ENCODE results near the gene CS. TPM values are rescaled to one million over a fixed set of nuclear protein-coding genes. Genes with fewer than 3 reads are reported as not detected.

The CS gene
- total RNA-seq, 1 donor from 2014 or later, result 269 TPM

DNA sequence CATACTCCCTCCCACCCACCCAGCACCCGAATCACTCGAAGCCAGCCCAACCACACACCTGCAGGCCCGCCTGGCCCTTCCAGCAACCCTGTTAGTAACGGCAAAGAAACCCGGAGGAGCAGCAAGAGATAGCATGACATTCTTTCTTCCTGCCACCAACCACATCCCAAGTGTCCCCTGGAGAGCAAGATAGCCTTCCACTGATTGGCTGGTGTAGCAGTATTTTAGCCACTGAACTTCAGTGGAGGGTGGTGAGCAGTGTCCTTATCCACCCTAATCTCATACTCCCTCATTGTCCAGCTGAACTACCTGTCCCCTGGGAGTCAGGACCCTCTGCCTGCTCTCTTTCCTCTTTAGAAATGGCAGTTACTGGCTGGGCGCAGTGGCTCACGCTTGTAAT is 71.0 kb downstream of the CS start:
- Mint-ChIP-seq H3K36me3 (ENCODE audit: low read depth) (peaks cover 15% of the 10 kb centered on the region), H3K27me3 (ENCODE audit: insufficient read depth) (no peaks in the 10 kb centered on the region), H3K4me1 (ENCODE audit: low read depth) (peaks cover 17% of the 10 kb centered on the region), H3K9me3 (no peaks in the 10 kb centered on the region), H3K27ac (no peak overlapping the region), H3K4me3 (no peak overlapping the region)
- DNase-seq (ENCODE audit: low spot score), result no peak
- intact Hi-C loops (cut with micrococcal nuclease), result no loop called here

DNA sequence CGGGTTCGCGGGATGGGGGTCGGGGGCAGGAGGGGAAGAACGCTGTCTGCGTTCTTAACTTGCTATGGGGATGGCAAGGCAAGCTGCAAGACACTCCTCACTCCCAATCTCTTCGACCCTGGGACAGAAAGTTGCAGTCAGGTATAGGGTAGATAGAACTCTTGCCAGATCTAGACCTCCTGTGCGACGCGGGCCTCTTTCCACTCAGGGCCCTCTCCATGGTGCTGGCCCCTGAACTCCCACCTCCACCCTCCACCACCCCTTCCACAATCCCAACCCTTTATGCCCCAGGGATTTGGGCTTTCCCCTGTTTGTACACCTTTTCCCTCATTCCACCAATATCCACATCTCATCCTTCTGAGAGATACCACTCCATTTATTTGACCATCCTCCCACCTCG is 75.2 kb downstream of the CS start:
- H3K27ac Mint-ChIP-seq, result peak overlapping the region; percentile 81
- no peak for DNase-seq (ENCODE audit: low spot score)
- peaks cover 16% of the 10 kb centered on the region for H3K36me3 Mint-ChIP-seq (ENCODE audit: low read depth)
- intact Hi-C loops (cut with micrococcal nuclease), result loop anchor here (1.0 to 5.0 kb wide), 9 partner anchors 19 to 408 kb away; partner anchors contain the start of genes ANKRD52, DGKA, ORMDL2 and RAB5B
- peak overlapping the region; percentile 99 for H3K4me3 Mint-ChIP-seq
- peaks cover 51% of the 10 kb centered on the region for H3K4me1 Mint-ChIP-seq (ENCODE audit: low read depth)
- H3K27me3 Mint-ChIP-seq (ENCODE audit: insufficient read depth), result no peaks in the 10 kb centered on the region
- no peaks in the 10 kb centered on the region for H3K9me3 Mint-ChIP-seq

DNA sequence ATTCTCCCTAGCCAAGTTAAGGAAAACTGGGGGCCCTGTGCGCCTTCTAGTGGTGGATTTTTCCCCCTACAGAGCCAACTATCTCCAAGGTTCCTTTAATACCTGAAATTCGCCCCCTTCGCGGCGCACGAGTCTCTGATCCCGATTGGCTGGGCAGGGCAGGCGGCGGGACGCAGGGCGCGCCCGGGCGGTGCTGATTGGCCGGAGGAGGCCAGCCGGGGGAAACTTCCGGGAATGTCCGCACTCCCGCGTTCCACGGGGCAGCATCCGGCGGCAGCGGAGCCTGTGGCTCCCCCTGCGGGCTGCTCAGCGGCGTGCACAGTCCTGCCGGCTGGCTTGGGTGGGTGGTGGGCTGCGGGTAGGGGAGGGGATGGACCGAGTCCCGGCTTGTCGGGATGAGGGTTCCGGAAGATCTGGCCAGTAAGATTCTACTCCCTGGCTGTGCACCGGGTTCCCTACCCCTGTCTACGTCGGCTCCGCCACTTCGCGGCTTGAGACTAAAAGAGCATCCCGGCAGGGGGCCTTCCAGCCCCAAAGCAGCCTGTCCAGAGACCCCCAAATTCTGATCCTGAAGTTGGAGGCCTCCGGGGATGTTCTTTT is 75.9 kb downstream of the CS start, which contains the start of gene NABP2:
Gene NABP2 (plus strand): TSS at position 241 of the 600 bp plus-strand sequence. CDS start 515 bp downstream, outside the sequence.
- peaks cover 16% of the 10 kb centered on the region for H3K36me3 Mint-ChIP-seq (ENCODE audit: low read depth)
- H3K4me1 Mint-ChIP-seq (ENCODE audit: low read depth), result peaks cover 51% of the 10 kb centered on the region
- peak within 1 kb of the TSS; percentile 99 for H3K4me3 Mint-ChIP-seq
- no peaks in the 10 kb centered on the region for H3K9me3 Mint-ChIP-seq
- intact Hi-C loops (cut with micrococcal nuclease), result loop anchor here (1.0 to 5.0 kb wide), 9 partner anchors 18 to 407 kb away; partner anchors contain the start of genes ANKRD52, DGKA, ORMDL2 and RAB5B
- H3K27ac Mint-ChIP-seq, result peak within 1 kb of the TSS; percentile 81
- no peaks in the 10 kb centered on the region for H3K27me3 Mint-ChIP-seq (ENCODE audit: insufficient read depth)
- DNase-seq (ENCODE audit: low spot score), result peak; percentile 94

DNA sequence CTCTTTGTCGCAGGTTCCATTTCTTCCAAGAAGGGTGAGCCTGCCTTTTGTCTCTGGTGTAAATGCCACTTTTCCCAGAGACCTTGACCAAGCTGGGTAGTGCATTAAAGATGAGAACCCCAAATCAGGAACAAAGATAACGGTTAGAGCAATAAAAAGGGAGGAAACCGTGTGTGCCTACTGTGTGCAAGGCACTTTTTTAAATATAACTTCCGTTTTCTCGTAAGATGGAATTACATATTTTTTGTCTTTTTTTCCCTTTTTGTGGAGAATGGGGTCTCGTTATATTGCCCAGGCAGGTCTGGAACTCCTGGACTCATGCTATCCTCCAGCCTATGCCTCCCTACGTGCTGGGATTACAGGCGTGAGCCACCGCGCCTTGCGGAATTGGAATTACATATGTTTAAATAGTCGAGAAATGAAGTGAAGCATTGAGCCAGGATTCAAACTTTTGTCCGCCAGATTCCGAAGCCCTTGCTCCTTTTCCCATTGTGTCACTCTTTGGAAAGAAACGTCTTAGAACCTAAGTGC is 76.5 kb downstream of the CS start:
- H3K27ac Mint-ChIP-seq, result peak overlapping the region; percentile 81
- no peaks in the 10 kb centered on the region for H3K9me3 Mint-ChIP-seq
- DNase-seq (ENCODE audit: low spot score), result no peak
- H3K36me3 Mint-ChIP-seq (ENCODE audit: low read depth), result peaks cover 16% of the 10 kb centered on the region
- intact Hi-C loops (cut with micrococcal nuclease), result loop anchor here (1.0 to 5.0 kb wide), 12 partner anchors 17 to 485 kb away; partner anchors contain the start of genes ANKRD52, COQ10A, DGKA and ORMDL2
- H3K27me3 Mint-ChIP-seq (ENCODE audit: insufficient read depth), result no peaks in the 10 kb centered on the region
- H3K4me1 Mint-ChIP-seq (ENCODE audit: low read depth), result peaks cover 51% of the 10 kb centered on the region
- peak overlapping the region; percentile 99 for H3K4me3 Mint-ChIP-seq

DNA sequence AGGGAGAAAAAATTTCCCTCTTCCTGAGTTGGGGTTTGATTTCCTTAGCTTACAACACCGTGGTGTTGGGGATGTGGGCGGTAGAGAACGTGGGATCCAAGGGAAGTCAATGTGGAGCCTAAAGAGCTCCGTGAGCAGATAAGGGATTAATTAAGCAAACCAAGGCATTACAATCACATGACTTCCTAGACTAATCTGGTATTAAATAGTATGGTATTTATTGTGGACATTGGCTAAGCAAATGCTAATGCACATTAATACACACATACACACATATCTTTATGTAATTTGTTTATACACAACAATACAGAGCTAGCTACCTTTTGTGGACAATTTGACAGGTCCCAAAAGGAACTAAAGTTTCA is 77.6 kb downstream of the CS start:
- Mint-ChIP-seq H3K4me1 (ENCODE audit: low read depth) (peaks cover 51% of the 10 kb centered on the region), H3K9me3 (no peaks in the 10 kb centered on the region), H3K27me3 (ENCODE audit: insufficient read depth) (no peaks in the 10 kb centered on the region), H3K4me3 (peak overlapping the region; percentile 99), H3K27ac (peak overlapping the region; percentile 97), H3K36me3 (ENCODE audit: low read depth) (peaks cover 16% of the 10 kb centered on the region)
- intact Hi-C loops (cut with micrococcal nuclease), result loop anchor here (1.0 to 5.0 kb wide), 10 partner anchors 44 to 484 kb away; partner anchors contain the start of genes COQ10A, DGKA, MYL6B and ORMDL2
- no peak for DNase-seq (ENCODE audit: low spot score)

DNA sequence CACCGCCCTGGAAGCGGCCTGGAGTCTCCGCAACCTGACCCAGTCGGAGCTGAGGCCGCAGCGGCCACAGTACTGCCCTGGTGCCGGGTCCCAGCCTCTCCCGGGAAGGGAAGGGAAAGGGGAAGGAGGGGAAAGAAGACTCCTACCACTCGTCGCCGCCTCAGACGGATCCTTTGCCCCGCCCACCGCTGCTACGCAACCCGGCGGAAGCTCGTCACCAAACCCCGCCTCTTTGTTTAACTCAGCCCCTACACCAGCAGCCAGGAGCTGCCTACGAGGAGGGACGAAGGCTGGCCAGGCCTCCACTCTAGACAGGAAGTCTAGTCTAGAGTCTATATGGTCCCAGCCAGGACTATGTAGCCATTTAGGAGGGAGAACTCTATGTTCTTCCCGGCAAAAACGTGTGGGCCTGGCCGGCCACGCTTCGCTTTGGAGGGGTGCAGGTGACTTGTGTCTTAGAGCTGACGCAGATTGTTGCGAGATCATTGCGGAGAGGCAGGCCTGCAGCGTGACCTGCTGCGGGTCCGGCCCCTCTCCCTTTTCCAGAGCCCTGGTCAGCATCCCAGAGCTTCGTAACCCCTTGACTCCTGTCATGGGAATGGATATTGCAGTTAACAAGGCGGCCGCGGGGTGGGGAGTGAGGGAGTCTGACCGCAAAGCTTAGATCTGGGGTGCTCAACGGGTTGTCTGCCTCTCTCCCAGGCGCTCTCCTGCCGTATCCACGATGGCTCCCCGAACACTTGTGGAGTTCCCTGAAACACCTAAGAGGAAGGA is 78.2 kb downstream of the CS start, which contains the start of gene RNF41:
Gene RNF41 (minus strand): TSS at position 166 of the 774 bp plus-strand sequence. CDS start 7,875 bp downstream, outside the sequence.
- Mint-ChIP-seq H3K9me3 (no peaks in the 10 kb centered on the region), H3K4me3 (peak within 1 kb of the TSS; percentile 99), H3K27ac (peak within 1 kb of the TSS; percentile 97), H3K27me3 (ENCODE audit: insufficient read depth) (no peaks in the 10 kb centered on the region), H3K4me1 (ENCODE audit: low read depth) (peaks cover 51% of the 10 kb centered on the region), H3K36me3 (ENCODE audit: low read depth) (peaks cover 12% of the 10 kb centered on the region)
- intact Hi-C loops (cut with micrococcal nuclease), result loop anchor here (1.0 to 5.0 kb wide), 15 partner anchors 45 to 483 kb away; partner anchors contain the start of genes COQ10A, CS, DGKA and IL23A
- DNase-seq (ENCODE audit: low spot score), result peak; percentile 91

Other genes starting within 250 kb of the CS start
- 0.51 and 0.65 TPM in 2 replicates for gene ERBB3, start 220.2 kb downstream of the CS start, total RNA-seq
- 404 and 419 TPM in 2 replicates for gene PA2G4, start 195.8 kb downstream of the CS start, total RNA-seq
- gene RPL41, start 183.7 kb downstream of the CS start, total RNA-seq, result 3,669 and 3,676 TPM in 2 replicates
- gene ZC3H10, start 182.1 kb downstream of the CS start, total RNA-seq, result 13.5 and 13.7 TPM in 2 replicates
- gene ESYT1, start 172.1 kb downstream of the CS start, total RNA-seq, result 159 and 161 TPM in 2 replicates
- gene MYL6B, start 147.7 kb downstream of the CS start, total RNA-seq, result 58.8 and 67.6 TPM in 2 replicates
- gene MYL6, start 142.0 kb downstream of the CS start, total RNA-seq, result 786 and 802 TPM in 2 replicates
- gene SMARCC2, start 110.8 kb downstream of the CS start, total RNA-seq, result 124 and 132 TPM in 2 replicates
- 46.9 and 47.2 TPM in 2 replicates for gene RNF41, start 78.4 kb downstream of the CS start, total RNA-seq
- gene NABP2, start 76.0 kb downstream of the CS start, total RNA-seq, result 97.5 and 102 TPM in 2 replicates
- 0.54 and 1.4 TPM in 2 replicates for gene SLC39A5, start 70.3 kb downstream of the CS start, total RNA-seq
- 71.0 and 83.9 TPM in 2 replicates for gene ANKRD52, start 41.9 kb downstream of the CS start, total RNA-seq
- gene COQ10A, start 33.4 kb downstream of the CS start, total RNA-seq, result 17.8 and 18.0 TPM in 2 replicates
- 170 and 172 TPM in 2 replicates for gene CNPY2, start 15.7 kb upstream of the CS start, total RNA-seq
- gene PAN2, start 33.7 kb upstream of the CS start, total RNA-seq, result 20.9 and 21.3 TPM in 2 replicates
- 40.0 and 43.3 TPM in 2 replicates for gene IL23A, start 38.6 kb upstream of the CS start, total RNA-seq
- 70.2 and 71.3 TPM in 2 replicates for gene STAT2, start 59.8 kb upstream of the CS start, total RNA-seq
- gene APOF, start 62.5 kb upstream of the CS start, total RNA-seq, result not detected in 2 replicates
- 44.9 and 45.8 TPM in 2 replicates for gene TIMELESS, start 149.1 kb upstream of the CS start, total RNA-seq
- gene MIP, start 154.3 kb upstream of the CS start, total RNA-seq, result not detected in 2 replicates
- 5.0 and 5.5 TPM in 2 replicates for gene SPRYD4, start 168.2 kb upstream of the CS start, total RNA-seq
- 1.5 and 2.6 TPM in 2 replicates for gene GLS2, start 187.8 kb upstream of the CS start, total RNA-seq
- gene RBMS2, start 221.5 kb upstream of the CS start, total RNA-seq, result 4.0 and 6.5 TPM in 2 replicates